GM06990 (cell line): ENCODE results near the gene ZSCAN30.
A peak's percentile ranks its signal among the peaks of the same experiment; 100 is the strongest.

Experiments
- DNase-seq: peaks from one replicate; pipeline ENCODE4 v3.0.0-alpha.2; 2011; ENCODE audit not compliant: insufficient read length; ENCODE audit errors: extremely low read depth
- H3K27me3 ChIP-seq: replicated peaks from 2 replicates; pipeline ENCODE4 v1.6.0; 2011; ENCODE audit warnings: low read length; ENCODE audit not compliant: control insufficient read depth, insufficient read depth
- H3K36me3 ChIP-seq: 2 replicates; pipeline ENCODE4 v1.5.1; 2011; ENCODE audit warnings: low read length; ENCODE audit not compliant: control insufficient read depth, insufficient read depth
- H3K4me3 ChIP-seq: replicated peaks from 2 replicates; pipeline ENCODE4 v1.5.1; 2011; ENCODE audit warnings: low read depth, mild to moderate bottlenecking, control low read depth, low read length
- TF ChIP-seq, protein P1 (sequence below): IDR thresholded peaks from 2 replicates; pipeline ENCODE4 v1.5.1; 2011; ENCODE audit warnings: low read length, control low read depth, mild to moderate bottlenecking, inconsistent platforms; ENCODE audit not compliant: insufficient read depth, poor library complexity, severe bottlenecking

Gene ZSCAN30

DNA sequence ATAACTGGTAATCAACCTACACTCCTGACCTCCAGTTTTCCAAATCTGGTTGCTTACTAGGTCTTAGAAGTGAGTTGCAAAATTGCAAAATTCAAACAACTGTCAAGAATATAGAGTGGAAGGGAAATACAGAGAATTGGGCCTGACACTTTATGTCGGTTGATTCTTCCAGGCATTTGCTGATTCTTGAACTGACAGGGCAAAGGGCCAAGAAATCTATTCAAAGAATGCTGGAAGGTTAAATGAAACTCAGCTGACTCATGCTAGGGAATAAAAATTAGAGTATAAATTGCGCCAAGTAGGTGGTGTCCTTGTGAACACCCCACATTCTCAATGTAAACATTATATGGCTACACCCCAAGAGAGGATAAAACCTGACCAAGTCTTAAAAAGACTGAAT is 21.5 kb upstream of the ZSCAN30 start:
- TF ChIP-seq, protein P1, sequence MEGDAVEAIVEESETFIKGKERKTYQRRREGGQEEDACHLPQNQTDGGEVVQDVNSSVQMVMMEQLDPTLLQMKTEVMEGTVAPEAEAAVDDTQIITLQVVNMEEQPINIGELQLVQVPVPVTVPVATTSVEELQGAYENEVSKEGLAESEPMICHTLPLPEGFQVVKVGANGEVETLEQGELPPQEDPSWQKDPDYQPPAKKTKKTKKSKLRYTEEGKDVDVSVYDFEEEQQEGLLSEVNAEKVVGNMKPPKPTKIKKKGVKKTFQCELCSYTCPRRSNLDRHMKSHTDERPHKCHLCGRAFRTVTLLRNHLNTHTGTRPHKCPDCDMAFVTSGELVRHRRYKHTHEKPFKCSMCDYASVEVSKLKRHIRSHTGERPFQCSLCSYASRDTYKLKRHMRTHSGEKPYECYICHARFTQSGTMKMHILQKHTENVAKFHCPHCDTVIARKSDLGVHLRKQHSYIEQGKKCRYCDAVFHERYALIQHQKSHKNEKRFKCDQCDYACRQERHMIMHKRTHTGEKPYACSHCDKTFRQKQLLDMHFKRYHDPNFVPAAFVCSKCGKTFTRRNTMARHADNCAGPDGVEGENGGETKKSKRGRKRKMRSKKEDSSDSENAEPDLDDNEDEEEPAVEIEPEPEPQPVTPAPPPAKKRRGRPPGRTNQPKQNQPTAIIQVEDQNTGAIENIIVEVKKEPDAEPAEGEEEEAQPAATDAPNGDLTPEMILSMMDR = no peak
- Histone ChIP-seq H3K36me3 (no peaks in the 10 kb centered on the region; the same call in 1 of the 2 replicates), H3K4me3 (no peak overlapping the region), H3K27me3 (no peaks in the 10 kb centered on the region)
- no peak for DNase-seq

DNA sequence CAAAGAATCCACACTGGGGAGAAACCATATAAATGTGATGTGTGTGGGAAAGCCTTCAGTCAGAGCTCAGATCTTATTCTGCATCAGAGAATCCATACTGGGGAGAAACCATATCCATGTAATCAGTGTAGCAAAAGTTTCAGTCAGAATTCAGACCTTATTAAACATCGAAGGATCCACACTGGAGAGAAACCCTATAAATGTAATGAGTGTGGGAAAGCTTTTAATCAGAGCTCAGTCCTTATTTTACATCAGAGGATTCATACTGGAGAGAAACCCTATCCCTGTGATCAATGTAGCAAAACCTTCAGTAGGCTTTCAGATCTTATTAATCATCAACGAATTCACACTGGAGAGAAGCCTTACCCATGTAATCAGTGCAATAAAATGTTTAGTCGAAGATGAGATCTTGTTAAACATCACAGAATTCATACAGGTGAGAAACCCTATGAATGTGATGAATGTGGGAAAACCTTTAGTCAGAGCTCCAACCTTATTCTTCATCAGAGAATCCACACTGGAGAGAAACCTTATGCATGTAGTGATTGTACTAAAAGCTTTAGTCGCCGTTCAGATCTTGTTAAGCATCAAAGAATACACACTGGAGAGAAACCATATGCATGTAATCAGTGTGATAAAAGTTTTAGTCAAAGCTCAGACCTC is 16.7 kb upstream of the ZSCAN30 start:
- no peak overlapping the region for H3K4me3 ChIP-seq
- TF ChIP-seq, protein P1 = no peak
- H3K27me3 ChIP-seq = no peaks in the 10 kb centered on the region
- no peaks in the 10 kb centered on the region; the same call in none of the 2 replicates for H3K36me3 ChIP-seq
- DNase-seq = no peak

DNA sequence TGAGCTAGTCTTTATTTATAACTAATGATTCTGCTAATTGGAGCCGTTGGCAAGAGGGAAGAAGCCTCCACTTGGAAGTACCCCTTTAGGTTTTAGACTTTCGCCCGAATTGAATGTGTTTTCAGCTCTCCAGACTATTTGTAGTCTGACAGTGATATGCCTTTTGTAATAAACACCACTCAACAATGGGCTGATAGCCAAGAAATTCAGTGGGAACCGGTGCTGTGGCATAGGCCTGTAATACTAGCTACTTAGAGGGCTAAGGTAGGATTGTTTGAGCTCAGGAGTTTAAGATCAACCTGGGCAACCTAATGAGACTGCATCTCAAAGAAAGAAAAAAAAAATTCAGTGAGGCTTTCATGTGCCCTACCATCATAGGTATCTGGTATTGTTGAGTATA is 13.6 kb upstream of the ZSCAN30 start:
- Histone ChIP-seq H3K36me3 (no peaks in the 10 kb centered on the region; the same call in none of the 2 replicates), H3K27me3 (no peaks in the 10 kb centered on the region), H3K4me3 (no peak overlapping the region)
- TF ChIP-seq, protein P1 = no peak
- DNase-seq = no peak

DNA sequence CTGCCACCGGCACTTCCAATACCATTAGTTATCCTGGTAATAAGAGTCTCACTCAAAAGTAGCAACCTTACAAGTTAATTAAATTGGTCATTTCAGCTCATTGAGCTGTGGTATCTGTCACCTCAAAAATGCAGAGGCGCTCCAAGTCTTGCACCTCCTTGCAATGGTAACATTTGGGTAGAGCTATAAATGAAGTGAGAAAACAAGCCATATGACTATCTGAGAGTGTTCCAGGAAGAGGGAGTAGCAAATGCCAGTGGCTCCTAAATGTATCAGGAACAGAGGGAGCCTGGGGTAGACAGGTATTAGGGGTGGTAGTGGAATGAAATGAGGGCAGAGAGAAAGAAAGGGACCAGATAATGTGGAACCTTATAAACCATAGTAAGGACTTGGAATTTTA is 6.0 kb upstream of the ZSCAN30 start:
- TF ChIP-seq, protein P1 = no peak
- Histone ChIP-seq H3K4me3 (no peak overlapping the region), H3K36me3 (peaks cover 3% of the 10 kb centered on the region), H3K27me3 (no peaks in the 10 kb centered on the region)
- DNase-seq = no peak

DNA sequence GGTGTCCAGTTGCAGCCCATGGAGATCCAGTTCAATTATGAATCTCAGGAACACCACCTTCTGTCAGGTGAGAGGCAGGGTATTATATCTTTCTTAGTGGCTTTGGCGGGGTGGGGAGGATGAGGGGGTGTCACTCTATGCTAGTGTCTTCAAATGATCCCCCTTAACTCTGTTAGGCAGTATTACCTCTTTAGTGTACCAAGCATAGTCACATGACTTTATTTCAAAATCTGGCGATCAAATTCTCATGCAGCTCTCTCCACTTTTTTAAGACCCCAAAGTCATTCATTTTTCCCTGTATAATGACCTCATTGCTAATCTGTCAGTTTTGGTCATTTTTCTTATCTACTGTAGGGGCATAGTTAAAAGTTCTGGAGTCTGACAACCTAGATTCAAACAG is 1.1 kb upstream of the ZSCAN30 start:
- DNase-seq = no peak
- TF ChIP-seq, protein P1 = no peak
- H3K4me3 ChIP-seq = peak overlapping the region; percentile 94
- H3K27me3 ChIP-seq = no peaks in the 10 kb centered on the region
- H3K36me3 ChIP-seq = peaks cover 1% of the 10 kb centered on the region

DNA sequence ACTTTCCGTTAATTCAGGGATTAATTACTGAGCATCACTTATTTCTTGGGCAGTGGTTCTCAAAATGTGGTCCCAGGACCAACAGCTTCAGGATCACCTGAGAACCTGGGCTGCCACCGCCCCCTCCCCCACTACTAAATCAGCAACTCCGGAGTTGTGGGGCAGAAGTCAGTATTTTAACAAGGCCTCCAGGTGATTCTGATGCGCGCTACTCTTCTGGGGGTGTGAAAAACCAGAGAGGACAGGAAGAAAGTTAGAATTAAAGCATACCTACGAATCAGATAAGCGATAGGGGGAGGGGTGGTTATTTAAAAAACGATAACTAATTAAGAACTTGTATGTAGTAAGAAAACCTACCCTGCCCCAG is 319 bp downstream of the ZSCAN30 start:
- peak overlapping the region; percentile 94 for H3K4me3 ChIP-seq
- H3K27me3 ChIP-seq = no peaks in the 10 kb centered on the region
- no peak for DNase-seq
- TF ChIP-seq, protein P1 = no peak
- H3K36me3 ChIP-seq = peaks cover 1% of the 10 kb centered on the region
